Coronary artery (tissue), 2 donors: ENCODE measurements around the gene FLVCR2.

Experiments used
- DNase-seq: peaks from one replicate; pipeline ENCODE4 v3.0.0-alpha.2; 2017; ENCODE audit warnings: low spot score
- H3K27ac ChIP-seq, 2 donors: fragments of 200-600 bp; sonication (generic); one replicate each; pipeline ENCODE4 v1.5.1; 2016 to 2019
- H3K4me3 ChIP-seq: fragments of 200-600 bp; sonication (generic); 2 replicates; pipeline ENCODE4 v1.5.1; 2016; ENCODE audit warnings: mild to moderate bottlenecking, moderate library complexity
- TF ChIP-seq, protein P1 (sequence below): fragments of 200-600 bp; sonication (generic); IDR thresholded peaks from one replicate; pipeline ENCODE4 v1.5.1; 2019; ENCODE audit warnings: antibody characterized with exemption

The FLVCR2 gene

GRCh38 chr14:75643985-75644384 lies 65.6 kb downstream of the FLVCR2 start:
- DNase-seq, result no peak
- H3K4me3 ChIP-seq, result no peak overlapping the region
- H3K27ac ChIP-seq, result no peak overlapping the region
- TF ChIP-seq, protein P1, sequence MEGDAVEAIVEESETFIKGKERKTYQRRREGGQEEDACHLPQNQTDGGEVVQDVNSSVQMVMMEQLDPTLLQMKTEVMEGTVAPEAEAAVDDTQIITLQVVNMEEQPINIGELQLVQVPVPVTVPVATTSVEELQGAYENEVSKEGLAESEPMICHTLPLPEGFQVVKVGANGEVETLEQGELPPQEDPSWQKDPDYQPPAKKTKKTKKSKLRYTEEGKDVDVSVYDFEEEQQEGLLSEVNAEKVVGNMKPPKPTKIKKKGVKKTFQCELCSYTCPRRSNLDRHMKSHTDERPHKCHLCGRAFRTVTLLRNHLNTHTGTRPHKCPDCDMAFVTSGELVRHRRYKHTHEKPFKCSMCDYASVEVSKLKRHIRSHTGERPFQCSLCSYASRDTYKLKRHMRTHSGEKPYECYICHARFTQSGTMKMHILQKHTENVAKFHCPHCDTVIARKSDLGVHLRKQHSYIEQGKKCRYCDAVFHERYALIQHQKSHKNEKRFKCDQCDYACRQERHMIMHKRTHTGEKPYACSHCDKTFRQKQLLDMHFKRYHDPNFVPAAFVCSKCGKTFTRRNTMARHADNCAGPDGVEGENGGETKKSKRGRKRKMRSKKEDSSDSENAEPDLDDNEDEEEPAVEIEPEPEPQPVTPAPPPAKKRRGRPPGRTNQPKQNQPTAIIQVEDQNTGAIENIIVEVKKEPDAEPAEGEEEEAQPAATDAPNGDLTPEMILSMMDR, result no peak

DNA sequence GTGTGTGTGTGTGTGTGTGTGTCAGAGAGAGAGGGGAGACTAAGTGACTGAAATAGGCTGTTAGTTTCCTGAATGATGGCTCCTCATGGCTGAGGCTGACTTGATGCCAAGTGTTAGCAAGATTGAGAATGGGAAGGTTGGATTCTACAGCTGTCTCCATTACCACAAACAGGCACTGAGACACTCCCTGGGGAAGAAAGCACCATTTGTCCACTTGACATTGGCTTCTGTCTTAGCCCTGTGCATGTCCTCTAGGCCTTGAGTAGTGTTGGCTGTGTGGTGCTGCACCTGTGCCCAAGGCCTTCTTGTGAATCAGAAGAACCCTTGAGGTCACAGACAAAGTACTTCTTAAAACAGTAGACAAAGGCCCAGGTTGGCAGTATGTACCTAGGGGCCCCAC lies 66.6 kb downstream of the FLVCR2 start:
- H3K27ac ChIP-seq, result no peak overlapping the region
- no peak for DNase-seq
- TF ChIP-seq, protein P1, result no peak
- no peak overlapping the region for H3K4me3 ChIP-seq

DNA sequence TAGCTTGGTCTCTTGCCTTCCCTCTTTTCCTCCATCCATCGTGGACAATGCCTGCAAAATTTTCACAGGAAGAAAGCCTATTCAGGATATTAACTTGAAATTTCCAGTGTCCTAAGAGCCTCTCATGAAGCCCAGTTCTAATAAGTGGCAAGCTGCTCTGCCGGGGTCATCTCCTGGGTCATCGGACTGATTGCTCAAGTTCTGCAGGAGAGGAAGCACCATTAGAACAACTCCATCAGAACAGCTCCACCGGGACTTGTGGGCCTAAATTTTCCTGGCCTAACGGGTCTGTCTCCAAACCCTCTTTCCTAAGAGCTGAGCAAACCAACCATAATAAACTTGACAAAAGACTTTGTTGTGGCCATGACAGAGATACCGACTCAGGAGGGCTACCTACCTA lies 68.3 kb downstream of the FLVCR2 start:
- TF ChIP-seq, protein P1, result no peak
- Histone ChIP-seq H3K27ac (peak overlapping the region in 1 of 2 donors; percentile 63), H3K4me3 (no peak overlapping the region)
- no peak for DNase-seq

DNA sequence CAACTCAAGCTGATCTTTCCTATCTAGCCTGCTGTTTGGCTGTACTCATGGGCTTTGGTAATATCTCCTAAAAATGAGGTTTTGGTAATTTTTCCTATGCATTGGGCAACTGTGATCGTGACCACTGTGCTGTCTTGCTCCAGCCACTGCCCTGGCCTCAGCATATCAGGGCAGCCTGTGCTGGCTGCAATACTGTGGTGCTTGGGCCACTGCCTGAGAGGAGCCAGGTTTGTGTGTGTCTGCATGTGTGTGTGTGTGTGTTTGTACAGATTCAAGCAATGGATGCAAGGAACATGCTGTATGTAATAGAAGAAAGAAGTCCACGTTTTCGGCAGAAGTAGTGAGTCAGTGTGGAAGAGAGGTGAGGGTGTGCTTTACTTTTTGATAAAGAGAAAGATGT lies 69.2 kb downstream of the FLVCR2 start:
- TF ChIP-seq, protein P1, result no peak
- no peak for DNase-seq
- no peak overlapping the region for H3K4me3 ChIP-seq
- peak overlapping the region in 1 of 2 donors; percentile 63 for H3K27ac ChIP-seq

DNA sequence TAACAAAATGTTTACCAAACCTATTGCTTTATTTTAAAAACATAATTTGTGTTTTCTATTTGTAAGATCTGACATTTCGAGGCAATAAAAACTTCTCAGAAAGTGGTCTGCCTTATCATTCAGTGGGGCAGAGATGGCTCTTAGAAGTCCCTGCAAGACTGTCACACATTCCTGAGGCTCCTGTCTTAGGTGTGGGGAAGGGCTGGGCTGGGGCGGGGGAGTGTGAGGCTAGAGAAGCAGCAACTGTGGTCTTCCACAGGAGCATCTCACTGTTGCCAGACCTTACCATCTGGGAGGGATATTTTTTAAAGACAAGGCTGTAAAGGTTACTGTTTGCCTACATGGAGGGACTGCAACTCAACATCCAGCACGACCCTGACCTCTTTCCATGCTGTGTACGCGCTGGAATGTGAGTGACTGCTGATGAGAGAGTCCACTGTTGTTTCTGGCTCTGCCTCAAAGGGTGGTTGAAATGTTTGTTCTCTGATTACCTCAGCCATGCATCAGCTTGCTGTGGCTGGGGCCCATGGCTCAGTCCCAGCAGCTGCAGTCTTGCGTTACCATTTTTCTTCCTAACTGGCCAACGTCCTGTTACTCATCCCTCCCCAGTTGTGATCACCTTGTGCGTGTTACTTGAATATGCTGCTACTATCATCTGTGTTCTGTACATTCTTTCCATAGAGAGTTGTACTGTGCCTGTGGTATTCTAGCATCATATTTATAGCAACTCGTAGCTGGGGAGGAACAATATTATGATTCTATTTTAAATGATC lies 69.8 kb downstream of the FLVCR2 start:
- TF ChIP-seq, protein P1, result no peak
- Histone ChIP-seq H3K27ac (peak overlapping the region in 1 of 2 donors; percentile 3), H3K4me3 (no peak overlapping the region)
- no peak for DNase-seq

GRCh38 chr14:75649337-75649736 lies 70.9 kb downstream of the FLVCR2 start:
- TF ChIP-seq, protein P1, result no peak
- H3K4me3 ChIP-seq, result no peak overlapping the region
- H3K27ac ChIP-seq, result no peak overlapping the region
- no peak for DNase-seq

GRCh38 chr14:75649773-75650172 lies 71.4 kb downstream of the FLVCR2 start:
- Histone ChIP-seq H3K27ac (no peak overlapping the region), H3K4me3 (no peak overlapping the region)
- no peak for DNase-seq
- TF ChIP-seq, protein P1, result no peak
